ENCODE measurements around the gene SYT1. TPM values are rescaled to one million over a fixed set of nuclear protein-coding genes. Genes with fewer than 3 reads are reported as not detected.

Gene SYT1
- total and polyA plus RNA-seq, 2 donors (not counting 1 experiment from before 2014, with no cell fraction given) = 0.90 to 2.1 TPM

DNA sequence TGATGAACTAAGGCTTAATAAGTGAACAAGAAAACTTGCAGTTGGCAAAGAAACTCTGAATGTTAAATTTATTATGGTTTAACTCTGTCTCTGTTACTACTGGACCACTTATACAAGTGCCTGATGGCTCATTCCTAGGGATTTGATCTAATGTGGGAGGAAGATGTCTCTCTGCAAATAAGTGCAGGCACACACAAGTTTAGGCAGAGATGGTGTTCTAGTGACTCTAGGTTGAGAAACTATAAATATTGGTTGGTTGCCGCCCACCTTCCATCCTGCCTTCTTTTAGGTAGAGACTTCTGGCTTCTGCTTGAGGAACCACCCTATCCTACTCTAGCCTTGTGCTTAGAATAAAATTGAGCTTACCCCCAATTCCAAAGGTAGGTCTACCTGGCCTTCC, 570.0 kb downstream of the SYT1 start:
- no peaks in the 10 kb centered on the region for H3K4me1 ChIP-seq (ENCODE audit: control insufficient read depth, extremely low read depth, insufficient read depth, low read length)
- TF ChIP-seq EZH2 (IDR thresholded peaks at IDR 0.05; ENCODE audit: low read length, missing control alignments) = no peak
- TF ChIP-seq, protein P1, sequence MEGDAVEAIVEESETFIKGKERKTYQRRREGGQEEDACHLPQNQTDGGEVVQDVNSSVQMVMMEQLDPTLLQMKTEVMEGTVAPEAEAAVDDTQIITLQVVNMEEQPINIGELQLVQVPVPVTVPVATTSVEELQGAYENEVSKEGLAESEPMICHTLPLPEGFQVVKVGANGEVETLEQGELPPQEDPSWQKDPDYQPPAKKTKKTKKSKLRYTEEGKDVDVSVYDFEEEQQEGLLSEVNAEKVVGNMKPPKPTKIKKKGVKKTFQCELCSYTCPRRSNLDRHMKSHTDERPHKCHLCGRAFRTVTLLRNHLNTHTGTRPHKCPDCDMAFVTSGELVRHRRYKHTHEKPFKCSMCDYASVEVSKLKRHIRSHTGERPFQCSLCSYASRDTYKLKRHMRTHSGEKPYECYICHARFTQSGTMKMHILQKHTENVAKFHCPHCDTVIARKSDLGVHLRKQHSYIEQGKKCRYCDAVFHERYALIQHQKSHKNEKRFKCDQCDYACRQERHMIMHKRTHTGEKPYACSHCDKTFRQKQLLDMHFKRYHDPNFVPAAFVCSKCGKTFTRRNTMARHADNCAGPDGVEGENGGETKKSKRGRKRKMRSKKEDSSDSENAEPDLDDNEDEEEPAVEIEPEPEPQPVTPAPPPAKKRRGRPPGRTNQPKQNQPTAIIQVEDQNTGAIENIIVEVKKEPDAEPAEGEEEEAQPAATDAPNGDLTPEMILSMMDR (conservative IDR thresholded peaks at IDR 0.05 in 1 of 2, IDR thresholded peaks at IDR 0.05 in 1 of 2; ENCODE audit: low read depth in 1 of 2, low read length in 2 of 2) = no peak
- no peaks in the 10 kb centered on the region for H4K20me1 ChIP-seq (ENCODE audit: control insufficient read depth, extremely low read depth, insufficient read depth, low read length)
- no peak overlapping the region for H3K27ac ChIP-seq (ENCODE audit: insufficient read depth, low read length)
- no peak for DNase-seq (ENCODE audit: low read depth in 2 of 2)
- no peak overlapping the region for H3K9ac ChIP-seq (ENCODE audit: insufficient read depth, low read length)
- H3K79me2 ChIP-seq (ENCODE audit: control insufficient read depth, insufficient read depth, low read length) = no peaks in the 10 kb centered on the region
- no peaks in the 10 kb centered on the region for H3K36me3 ChIP-seq (ENCODE audit: control insufficient read depth, insufficient read depth, low read length)
- H3K4me3 ChIP-seq (replicated peaks in 1 of 4; ENCODE audit: control extremely low read depth in 1 of 4, insufficient read depth in 1 of 4, low read depth in 3 of 4, low read length in 4 of 4) = no peak overlapping the region
- H3K4me2 ChIP-seq (ENCODE audit: extremely low read depth, insufficient read depth, low read length) = no peak overlapping the region
- H3K27me3 ChIP-seq (ENCODE audit: control insufficient read depth, insufficient read depth, low read length) = no peaks in the 10 kb centered on the region
- H2AFZ ChIP-seq (ENCODE audit: low read length) = no peak overlapping the region
- no peaks in the 10 kb centered on the region for H3K9me3 ChIP-seq (ENCODE audit: control insufficient read depth, insufficient read depth, low read depth, low read length)

DNA sequence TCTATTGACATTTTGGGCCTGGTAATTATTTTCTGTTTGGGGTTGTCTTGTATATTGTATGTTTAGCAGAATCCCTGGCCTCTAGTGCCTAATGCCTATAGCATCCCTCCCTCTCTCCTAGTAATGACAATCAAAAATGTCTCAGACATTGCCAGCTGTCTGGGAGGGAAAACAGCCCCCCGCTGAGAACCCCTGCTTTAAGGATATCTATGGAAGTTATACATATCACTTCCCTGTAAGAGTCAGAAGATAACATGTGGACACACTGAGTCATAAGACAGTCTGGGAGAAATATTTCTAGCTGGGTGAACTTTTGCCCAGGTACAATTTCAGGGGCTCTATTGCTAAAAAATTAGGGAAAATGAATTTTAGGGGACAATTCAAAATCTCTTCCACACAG, 571.2 kb downstream of the SYT1 start:
- no peaks in the 10 kb centered on the region for H3K9me3 ChIP-seq (ENCODE audit: control insufficient read depth, insufficient read depth, low read depth, low read length)
- no peaks in the 10 kb centered on the region for H3K27me3 ChIP-seq (ENCODE audit: control insufficient read depth, insufficient read depth, low read length)
- no peak overlapping the region for H3K9ac ChIP-seq (ENCODE audit: insufficient read depth, low read length)
- H3K4me1 ChIP-seq (ENCODE audit: control insufficient read depth, extremely low read depth, insufficient read depth, low read length) = no peaks in the 10 kb centered on the region
- no peak overlapping the region for H2AFZ ChIP-seq (ENCODE audit: low read length)
- H3K79me2 ChIP-seq (ENCODE audit: control insufficient read depth, insufficient read depth, low read length) = no peaks in the 10 kb centered on the region
- TF ChIP-seq EZH2 (IDR thresholded peaks at IDR 0.05; ENCODE audit: low read length, missing control alignments) = no peak
- TF ChIP-seq, protein P1 (conservative IDR thresholded peaks at IDR 0.05 in 1 of 2, IDR thresholded peaks at IDR 0.05 in 1 of 2; ENCODE audit: low read depth in 1 of 2, low read length in 2 of 2) = no peak
- no peak overlapping the region for H3K4me2 ChIP-seq (ENCODE audit: extremely low read depth, insufficient read depth, low read length)
- H3K4me3 ChIP-seq (replicated peaks in 1 of 4; ENCODE audit: control extremely low read depth in 1 of 4, insufficient read depth in 1 of 4, low read depth in 3 of 4, low read length in 4 of 4) = no peak overlapping the region
- DNase-seq (ENCODE audit: low read depth in 2 of 2) = no peak
- no peak overlapping the region for H3K27ac ChIP-seq (ENCODE audit: insufficient read depth, low read length)
- no peaks in the 10 kb centered on the region for H3K36me3 ChIP-seq (ENCODE audit: control insufficient read depth, insufficient read depth, low read length)
- H4K20me1 ChIP-seq (ENCODE audit: control insufficient read depth, extremely low read depth, insufficient read depth, low read length) = no peaks in the 10 kb centered on the region

DNA sequence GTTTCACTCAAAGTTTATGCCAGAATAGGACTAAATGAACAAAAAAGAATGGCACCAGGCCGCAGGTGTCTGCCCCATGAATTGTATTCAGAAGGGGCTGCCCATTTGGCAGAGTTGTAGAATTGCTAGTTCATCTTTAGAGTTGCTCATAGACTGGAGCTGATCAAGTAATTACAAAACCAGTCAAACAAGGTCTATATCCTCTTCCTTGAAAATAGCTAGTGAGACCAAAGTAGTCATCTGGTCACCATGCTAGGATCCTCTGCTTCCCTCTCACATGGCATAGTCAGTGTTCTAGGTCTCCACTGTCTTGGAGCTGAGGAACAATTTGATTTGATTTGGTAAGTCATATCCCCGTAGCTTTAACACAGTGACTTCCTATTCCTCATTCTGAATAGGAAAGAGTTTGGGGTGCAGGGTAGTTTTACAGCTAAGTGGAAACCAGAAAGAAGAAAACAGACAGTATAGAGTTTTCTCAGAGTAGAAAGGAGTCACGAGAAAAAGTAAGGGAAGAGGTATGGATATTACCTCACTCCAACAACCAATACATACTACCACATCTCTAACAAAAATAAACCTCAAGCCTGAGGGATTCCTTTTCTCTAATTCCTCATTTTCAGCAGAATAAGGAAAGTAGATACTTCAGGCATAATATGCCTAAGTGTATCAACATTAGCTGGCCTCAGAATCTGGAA, 574.1 kb downstream of the SYT1 start:
- Histone ChIP-seq H2AFZ (ENCODE audit: low read length) (no peak overlapping the region), H3K36me3 (ENCODE audit: control insufficient read depth, insufficient read depth, low read length) (no peaks in the 10 kb centered on the region), H4K20me1 (ENCODE audit: control insufficient read depth, extremely low read depth, insufficient read depth, low read length) (no peaks in the 10 kb centered on the region), H3K27ac (ENCODE audit: insufficient read depth, low read length) (no peak overlapping the region), H3K9me3 (ENCODE audit: control insufficient read depth, insufficient read depth, low read depth, low read length) (no peaks in the 10 kb centered on the region), H3K27me3 (ENCODE audit: control insufficient read depth, insufficient read depth, low read length) (no peaks in the 10 kb centered on the region), H3K79me2 (ENCODE audit: control insufficient read depth, insufficient read depth, low read length) (no peaks in the 10 kb centered on the region), H3K4me3 (replicated peaks in 1 of 4; ENCODE audit: control extremely low read depth in 1 of 4, insufficient read depth in 1 of 4, low read depth in 3 of 4, low read length in 4 of 4) (no peak overlapping the region), H3K4me2 (ENCODE audit: extremely low read depth, insufficient read depth, low read length) (no peak overlapping the region), H3K4me1 (ENCODE audit: control insufficient read depth, extremely low read depth, insufficient read depth, low read length) (no peaks in the 10 kb centered on the region), H3K9ac (ENCODE audit: insufficient read depth, low read length) (no peak overlapping the region)
- DNase-seq (ENCODE audit: low read depth in 2 of 2) = peak in 1 of 2 donors; percentile 23
- TF ChIP-seq, protein P1 (conservative IDR thresholded peaks at IDR 0.05 in 1 of 2, IDR thresholded peaks at IDR 0.05 in 1 of 2; ENCODE audit: low read depth in 1 of 2, low read length in 2 of 2) = no peak
- TF ChIP-seq EZH2 (IDR thresholded peaks at IDR 0.05; ENCODE audit: low read length, missing control alignments) = no peak
